GM12891 (cell line): ENCODE measurements around the gene CYP1A1.

ENCODE experiments used
- POLR2A ChIP-seq: IDR thresholded peaks from 2 replicates; pipeline ENCODE4 v1.6.1; 2011; ENCODE audit warnings: low read depth, low read length, control low read depth
- POLR2AphosphoS5 ChIP-seq: IDR thresholded peaks from 2 replicates; pipeline ENCODE4 v1.6.1; 2011; ENCODE audit warnings: low read depth, low read length, control low read depth
- TAF1 ChIP-seq: IDR thresholded peaks from 2 replicates; pipeline ENCODE4 v1.6.1; 2011; ENCODE audit warnings: low read depth, low read length, control low read depth

- TF ChIP-seq POLR2A (no peak), TAF1 (no peak), POLR2AphosphoS5 (no peak)
Observed at GRCh38 chr15:74758736-74759135, 33.4 kb upstream of the CYP1A1 start.
